ENCODE measurements around the gene NVL. TPM values are rescaled to one million over a fixed set of nuclear protein-coding genes. Genes with fewer than 3 reads are reported as not detected.

The NVL gene
- total and polyA plus RNA-seq, 2 of the 4 experiments (the other 2 are of a cell fraction), result 16.5 to 18.4 TPM

- dilution Hi-C loops (cut with HindIII; ENCODE audit: low sequenced_read_pairs, unreplicated experiment), result no loop called here
- Histone ChIP-seq H2BK120ac (ENCODE audit: low read depth, low read length) (no peak overlapping the region), H3K27me3 (ENCODE audit: control insufficient read depth, insufficient read depth, low read length) (no peaks in the 10 kb centered on the region), H4K20me1 (ENCODE audit: insufficient read depth, low read length) (peaks cover 27% of the 10 kb centered on the region), H2BK15ac (ENCODE audit: low read depth, low read length) (no peak overlapping the region), H3K36me3 (ENCODE audit: control insufficient read depth, insufficient read depth, low read length) (peaks cover 22% of the 10 kb centered on the region), H3K9ac (ENCODE audit: low read depth, low read length) (no peak overlapping the region), H2AK5ac (ENCODE audit: low read depth, low read length) (no peak overlapping the region), H3K18ac (ENCODE audit: low read depth, low read length) (no peak overlapping the region), H2BK20ac (ENCODE audit: low read depth, low read length) (no peak overlapping the region), H3K79me1 (ENCODE audit: low read depth in 1 of 2, low read length in 2 of 2) (peaks cover 10 to 49% of the 10 kb centered on the region in 2 experiments), H2BK5ac (ENCODE audit: low read depth, low read length, poor library complexity, severe bottlenecking) (no peak overlapping the region), H3K27ac (ENCODE audit: insufficient read depth, low read length) (no peak overlapping the region), H3K4ac (ENCODE audit: low read depth, low read length) (no peak overlapping the region), H3K4me1 (ENCODE audit: control insufficient read depth, insufficient read depth, low read length) (peaks cover 2% of the 10 kb centered on the region; the same call in 1 of the 2 replicates), H4K8ac (ENCODE audit: low read depth in 2 of 2, low read length in 2 of 2) (no peak overlapping the region), H4K91ac (ENCODE audit: insufficient read depth, low read depth, low read length) (no peak overlapping the region), H3K4me2 (ENCODE audit: low read depth, low read length) (no peak overlapping the region), H4K5ac (ENCODE audit: low read depth, low read length) (no peak overlapping the region), H2AFZ (replicated peaks; ENCODE audit: low read length, poor library complexity) (no peak overlapping the region), H3K23ac (ENCODE audit: low read depth, low read length) (no peak overlapping the region), H3K4me3 (ENCODE audit: insufficient read depth, low read depth, low read length) (no peak overlapping the region), H3K9me3 (ENCODE audit: control insufficient read depth, insufficient read depth, low read length) (no peaks in the 10 kb centered on the region), H3K9me1 (ENCODE audit: insufficient read depth, low read length) (peaks cover 3% of the 10 kb centered on the region; the same call in 1 of the 2 replicates), H2AK9ac (replicated peaks; ENCODE audit: low read depth, low read length, poor library complexity) (no peak overlapping the region), H3K14ac (replicated peaks; ENCODE audit: low read depth, low read length) (no peak overlapping the region), H3K56ac (ENCODE audit: extremely low read depth, insufficient read depth, low read length) (no peak overlapping the region)
- DNase-seq, result no peak
- POLR2A ChIA-PET (ENCODE audit: unreplicated experiment), result no interaction called here
- no TSS peak for BruUV-seq (replicated peaks)
- ATAC-seq (ENCODE audit: low read depth), result no peak
- no CpG with 5 or more reads among the region's 8 CpGs for WGBS, 2 experiments (ENCODE audit: extremely low coverage in 2 of 2, insufficient read length in 1 of 2)
- in situ Hi-C loops (cut with MboI; ENCODE audit: low sequenced_read_pairs), result no loop called here
- intact Hi-C loops (cut with micrococcal nuclease), result no loop called here
- TF ChIP-seq POLR2A (IDR thresholded peaks at IDR 0.05; ENCODE audit: low read depth, low read length), result no peak
- no peak for TF ChIP-seq MAFK (IDR thresholded peaks at IDR 0.05; ENCODE audit: low read depth, low read length)
- no peak for TF ChIP-seq RCOR1 (IDR thresholded peaks at IDR 0.05; ENCODE audit: insufficient replicate concordance, low read length)
- no peak for TF ChIP-seq FOS (IDR thresholded peaks at IDR 0.05; ENCODE audit: low read depth, low read length)
- TF ChIP-seq SMC3 (IDR thresholded peaks at IDR 0.05; ENCODE audit: low read depth, low read length), result no peak
- no peak for TF ChIP-seq NFE2L2 (IDR thresholded peaks at IDR 0.05; ENCODE audit: low read depth, low read length)
- no peak for TF ChIP-seq CTCF (conservative IDR thresholded peaks at IDR 0.05; ENCODE audit: low read depth, low read length)
- no peak for TF ChIP-seq RFX5 (IDR thresholded peaks at IDR 0.05; ENCODE audit: low read depth, low read length)
- no peak for TF ChIP-seq MAZ (IDR thresholded peaks at IDR 0.05; ENCODE audit: borderline replicate concordance, low read depth, low read length)
- CTCF ChIA-PET, result interaction anchor here (0.6 kb wide), 1 partner anchor 294 kb away, joined by 6 read pairs; no protein-coding TSS in a partner anchor
These were observed 136.5 kb downstream of the NVL start for GRCh38 chr1:224193319-224193966.

Data from IMR-90 (cell line).